ENCODE data around the gene TREX2. TPM values are rescaled to one million over a fixed set of nuclear protein-coding genes. Genes with fewer than 3 reads are reported as not detected.

The TREX2 gene
- total and polyA plus RNA-seq, 2 of the 4 experiments (the other 2 are of a cell fraction), result 0.36 to 0.84 TPM

DNA sequence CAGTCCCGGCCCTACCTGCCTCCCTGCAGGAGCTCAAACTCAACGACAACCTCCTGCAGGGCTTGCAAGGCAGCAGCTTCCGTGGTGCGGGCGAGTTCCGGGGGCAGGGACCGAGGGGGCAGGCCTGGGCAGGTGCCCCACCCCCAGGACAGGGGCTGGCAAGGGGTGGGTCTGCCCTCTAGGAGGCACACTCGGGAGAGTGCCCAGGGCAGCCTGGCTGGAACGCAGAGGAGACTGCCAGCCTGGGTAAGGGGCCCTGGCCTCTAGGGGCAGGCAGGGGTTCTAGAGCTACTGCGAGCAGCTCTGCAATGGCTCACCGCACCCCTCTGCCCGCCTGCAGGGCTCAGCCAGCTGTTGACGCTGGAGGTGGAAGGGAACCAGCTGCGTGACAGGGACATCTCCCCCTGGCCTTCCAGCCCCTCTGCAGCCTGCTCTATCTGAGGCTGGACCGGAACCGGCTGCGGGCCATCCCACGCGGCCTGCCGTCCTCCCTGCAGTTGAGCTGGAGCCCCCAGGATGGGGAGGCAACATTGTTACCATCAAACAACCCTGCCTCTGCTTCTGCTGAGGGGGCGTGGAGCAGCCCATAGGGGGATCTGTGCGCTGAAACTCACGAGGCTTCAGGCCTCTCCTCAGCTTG, 36.6 kb upstream of the TREX2 start:
- Histone ChIP-seq H2AK5ac (ENCODE audit: low read depth, low read length) (no peak overlapping the region), H3K27me3 (ENCODE audit: control insufficient read depth, insufficient read depth, low read length) (no peaks in the 10 kb centered on the region), H2AK9ac (replicated peaks; ENCODE audit: low read depth, low read length, poor library complexity) (no peak overlapping the region), H3K9ac (ENCODE audit: low read depth, low read length) (no peak overlapping the region), H2BK20ac (ENCODE audit: low read depth, low read length) (no peak overlapping the region), H3K56ac (ENCODE audit: extremely low read depth, insufficient read depth, low read length) (no peak overlapping the region), H4K5ac (ENCODE audit: low read depth, low read length) (no peak overlapping the region), H2BK15ac (ENCODE audit: low read depth, low read length) (no peak overlapping the region), H3K4me3 (ENCODE audit: insufficient read depth, low read depth, low read length) (no peak overlapping the region), H3K4me2 (ENCODE audit: low read depth, low read length) (no peak overlapping the region), H2BK120ac (ENCODE audit: low read depth, low read length) (no peak overlapping the region), H3K79me1 (ENCODE audit: low read depth in 1 of 2, low read length in 2 of 2) (peaks cover 0 to under 1% of the 10 kb centered on the region in 2 experiments; a peak in 1 of 4 replicates), H4K20me1 (ENCODE audit: insufficient read depth, low read length) (no peaks in the 10 kb centered on the region), H3K36me3 (ENCODE audit: control insufficient read depth, insufficient read depth, low read length) (no peaks in the 10 kb centered on the region), H3K4ac (ENCODE audit: low read depth, low read length) (no peak overlapping the region), H3K18ac (ENCODE audit: low read depth, low read length) (no peak overlapping the region), H3K27ac (ENCODE audit: insufficient read depth, low read length) (no peak overlapping the region), H4K91ac (ENCODE audit: insufficient read depth, low read depth, low read length) (no peak overlapping the region), H2AFZ (replicated peaks; ENCODE audit: low read length, poor library complexity) (no peak overlapping the region), H3K9me1 (ENCODE audit: insufficient read depth, low read length) (peaks cover 6% of the 10 kb centered on the region; the same call in 1 of the 2 replicates), H4K8ac (ENCODE audit: low read depth in 2 of 2, low read length in 2 of 2) (no peak overlapping the region), H2BK5ac (ENCODE audit: low read depth, low read length, poor library complexity, severe bottlenecking) (no peak overlapping the region), H3K9me3 (ENCODE audit: control insufficient read depth, insufficient read depth, low read length) (no peaks in the 10 kb centered on the region), H3K14ac (replicated peaks; ENCODE audit: low read depth, low read length) (no peak overlapping the region), H3K4me1 (ENCODE audit: control insufficient read depth, insufficient read depth, low read length) (peaks cover 6% of the 10 kb centered on the region), H3K23ac (ENCODE audit: low read depth, low read length) (no peak overlapping the region)
- intact Hi-C loops (cut with micrococcal nuclease), result no loop called here
- no peak for DNase-seq
- CTCF ChIA-PET, result no interaction called here
- WGBS, 2 experiments (ENCODE audit: extremely low coverage in 2 of 2, insufficient read length in 1 of 2), result 77% methylated on average over 4 of the region's 23 CpGs; no CpG with 5 or more reads in 1 of the 2 experiments
- POLR2A ChIA-PET (ENCODE audit: unreplicated experiment), result no interaction called here
- no peak for ATAC-seq (ENCODE audit: low read depth)
- dilution Hi-C loops (cut with HindIII; ENCODE audit: low sequenced_read_pairs, unreplicated experiment), result no loop called here
- BruUV-seq (replicated peaks), result no TSS peak
- no peak for TF ChIP-seq CHD1 (IDR thresholded peaks at IDR 0.05; ENCODE audit: low read depth, low read length)
- no peak for TF ChIP-seq FOS (IDR thresholded peaks at IDR 0.05; ENCODE audit: low read depth, low read length)
- no peak for TF ChIP-seq RAD21 (IDR thresholded peaks at IDR 0.05; ENCODE audit: low read length)
- no peak for TF ChIP-seq POLR2A (IDR thresholded peaks at IDR 0.05; ENCODE audit: low read depth, low read length)
- TF ChIP-seq BHLHE40 (IDR thresholded peaks at IDR 0.05; ENCODE audit: low read depth, low read length), result no peak
- TF ChIP-seq NFE2L2 (IDR thresholded peaks at IDR 0.05; ENCODE audit: low read depth, low read length), result no peak
- no peak for TF ChIP-seq MAZ (IDR thresholded peaks at IDR 0.05; ENCODE audit: borderline replicate concordance, low read depth, low read length)
- TF ChIP-seq, protein P1, sequence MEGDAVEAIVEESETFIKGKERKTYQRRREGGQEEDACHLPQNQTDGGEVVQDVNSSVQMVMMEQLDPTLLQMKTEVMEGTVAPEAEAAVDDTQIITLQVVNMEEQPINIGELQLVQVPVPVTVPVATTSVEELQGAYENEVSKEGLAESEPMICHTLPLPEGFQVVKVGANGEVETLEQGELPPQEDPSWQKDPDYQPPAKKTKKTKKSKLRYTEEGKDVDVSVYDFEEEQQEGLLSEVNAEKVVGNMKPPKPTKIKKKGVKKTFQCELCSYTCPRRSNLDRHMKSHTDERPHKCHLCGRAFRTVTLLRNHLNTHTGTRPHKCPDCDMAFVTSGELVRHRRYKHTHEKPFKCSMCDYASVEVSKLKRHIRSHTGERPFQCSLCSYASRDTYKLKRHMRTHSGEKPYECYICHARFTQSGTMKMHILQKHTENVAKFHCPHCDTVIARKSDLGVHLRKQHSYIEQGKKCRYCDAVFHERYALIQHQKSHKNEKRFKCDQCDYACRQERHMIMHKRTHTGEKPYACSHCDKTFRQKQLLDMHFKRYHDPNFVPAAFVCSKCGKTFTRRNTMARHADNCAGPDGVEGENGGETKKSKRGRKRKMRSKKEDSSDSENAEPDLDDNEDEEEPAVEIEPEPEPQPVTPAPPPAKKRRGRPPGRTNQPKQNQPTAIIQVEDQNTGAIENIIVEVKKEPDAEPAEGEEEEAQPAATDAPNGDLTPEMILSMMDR (conservative IDR thresholded peaks at IDR 0.05; ENCODE audit: low read depth, low read length), result no peak
- no peak for TF ChIP-seq MAFK (IDR thresholded peaks at IDR 0.05; ENCODE audit: low read depth, low read length)
- TF ChIP-seq RCOR1 (IDR thresholded peaks at IDR 0.05; ENCODE audit: insufficient replicate concordance, low read length), result no peak
- TF ChIP-seq, protein P2, sequence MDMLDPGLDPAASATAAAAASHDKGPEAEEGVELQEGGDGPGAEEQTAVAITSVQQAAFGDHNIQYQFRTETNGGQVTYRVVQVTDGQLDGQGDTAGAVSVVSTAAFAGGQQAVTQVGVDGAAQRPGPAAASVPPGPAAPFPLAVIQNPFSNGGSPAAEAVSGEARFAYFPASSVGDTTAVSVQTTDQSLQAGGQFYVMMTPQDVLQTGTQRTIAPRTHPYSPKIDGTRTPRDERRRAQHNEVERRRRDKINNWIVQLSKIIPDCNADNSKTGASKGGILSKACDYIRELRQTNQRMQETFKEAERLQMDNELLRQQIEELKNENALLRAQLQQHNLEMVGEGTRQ (IDR thresholded peaks at IDR 0.05; ENCODE audit: low read depth, low read length), result no peak
- TF ChIP-seq, protein P3, sequence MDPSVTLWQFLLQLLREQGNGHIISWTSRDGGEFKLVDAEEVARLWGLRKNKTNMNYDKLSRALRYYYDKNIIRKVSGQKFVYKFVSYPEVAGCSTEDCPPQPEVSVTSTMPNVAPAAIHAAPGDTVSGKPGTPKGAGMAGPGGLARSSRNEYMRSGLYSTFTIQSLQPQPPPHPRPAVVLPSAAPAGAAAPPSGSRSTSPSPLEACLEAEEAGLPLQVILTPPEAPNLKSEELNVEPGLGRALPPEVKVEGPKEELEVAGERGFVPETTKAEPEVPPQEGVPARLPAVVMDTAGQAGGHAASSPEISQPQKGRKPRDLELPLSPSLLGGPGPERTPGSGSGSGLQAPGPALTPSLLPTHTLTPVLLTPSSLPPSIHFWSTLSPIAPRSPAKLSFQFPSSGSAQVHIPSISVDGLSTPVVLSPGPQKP (IDR thresholded peaks at IDR 0.05; ENCODE audit: borderline replicate concordance, low read depth, low read length), result no peak
- TF ChIP-seq MXI1 (IDR thresholded peaks at IDR 0.05; ENCODE audit: borderline replicate concordance, low read depth, low read length), result no peak
- no peak for TF ChIP-seq CEBPB (IDR thresholded peaks at IDR 0.05; ENCODE audit: low read depth, low read length)
- no peak for TF ChIP-seq RFX5 (IDR thresholded peaks at IDR 0.05; ENCODE audit: low read depth, low read length)
- TF ChIP-seq SMC3 (IDR thresholded peaks at IDR 0.05; ENCODE audit: low read depth, low read length), result no peak
- in situ Hi-C loops (cut with MboI; ENCODE audit: low sequenced_read_pairs), result no loop called here

Measured in IMR-90 (cell line).